Measurements from ENCODE around the gene VPS26C. TPM values are rescaled to one million over a fixed set of nuclear protein-coding genes. Genes with fewer than 3 reads are reported as not detected.

Gene VPS26C
- total RNA-seq, 1 experiment from 2014 or later, result 58.0 TPM

- H3K36me3 Mint-ChIP-seq (ENCODE audit: insufficient read depth in 1 of 3, low read depth in 3 of 3), result peaks cover 2 to 13% (median 7%) of the 10 kb centered on the region in 3 experiments; a peak in 4 of 7 replicates
- Histone ChIP-seq H4K5ac (ENCODE audit: insufficient read length, low read depth, low read length) (no peak overlapping the region), H3K27me3 (ENCODE audit: insufficient read depth, low read length) (no peaks in the 10 kb centered on the region), H4K91ac (ENCODE audit: insufficient read length, low read depth, low read length) (no peak overlapping the region), H4K20me1 (ENCODE audit: control insufficient read depth, insufficient read depth, insufficient read length) (no peaks in the 10 kb centered on the region), H3K4ac (ENCODE audit: low read depth, low read length) (no peak overlapping the region), H3K4me1 (ENCODE audit: insufficient read depth, low read length) (no peaks in the 10 kb centered on the region), H3K9ac (ENCODE audit: extremely low read depth, insufficient read length, low read length) (peak overlapping the region; percentile 85), H2BK5ac (ENCODE audit: insufficient read length, low read length) (no peak overlapping the region), H3T11ph (ENCODE audit: low read length) (no peak overlapping the region), H2BK12ac (ENCODE audit: insufficient read length, low read depth, low read length) (no peak overlapping the region), H2BK120ac (ENCODE audit: low read depth, low read length, poor library complexity, severe bottlenecking) (no peak overlapping the region), H3K27ac (ENCODE audit: insufficient read length, low read depth, low read length) (peak overlapping the region; percentile 29), H3K9me3 (ENCODE audit: control insufficient read depth, low read depth, low read length) (no peaks in the 10 kb centered on the region), H3K23ac (ENCODE audit: insufficient read length, low read depth, low read length) (no peak overlapping the region), H3K56ac (ENCODE audit: insufficient read length, low read depth, low read length) (no peak overlapping the region), H3K79me1 (ENCODE audit: insufficient read depth, low read depth, low read length, poor library complexity, severe bottlenecking) (no peaks in the 10 kb centered on the region), H3K4me2 (ENCODE audit: insufficient read depth, insufficient read length, low read length) (peak overlapping the region; percentile 98), H2AFZ (ENCODE audit: low read length) (no peak overlapping the region), H4K8ac (replicated peaks; ENCODE audit: insufficient read length, low read depth, low read length) (no peak overlapping the region), H3K23me2 (ENCODE audit: insufficient read length, low read depth, low read length, poor library complexity, severe bottlenecking) (peaks cover 9% of the 10 kb centered on the region), H2BK20ac (ENCODE audit: low read depth, low read length, poor library complexity, severe bottlenecking) (no peak overlapping the region), H3K79me2 (ENCODE audit: insufficient read depth, low read length) (peaks cover 26% of the 10 kb centered on the region; the same call in 1 of the 2 replicates), H2BK15ac (ENCODE audit: low read depth, low read length) (no peak overlapping the region), H3K18ac (ENCODE audit: insufficient read length, low read depth, low read length) (peak overlapping the region; percentile 7), H2AK5ac (ENCODE audit: insufficient read length, low read length) (no peak overlapping the region), H3K14ac (ENCODE audit: insufficient read depth, low read length) (0 out of 2 replicates have a peak overlapping the region, but pooled peaks have one; percentile 6)
- H3K4me1 Mint-ChIP-seq, result peaks cover 22 to 23% of the 10 kb centered on the region in 2 experiments
- H3K27ac Mint-ChIP-seq, result peak overlapping the region; percentile 99
- H3K4me3 Mint-ChIP-seq, result peak overlapping the region; percentile 88 to 97
- no peaks in the 10 kb centered on the region for H3K27me3 Mint-ChIP-seq (ENCODE audit: low read depth)
- DNase-seq, result no peak
- WGBS (ENCODE audit: extremely low coverage, insufficient read length, low lambda C conversion rate), result no CpG with 5 or more reads among the region's 39 CpGs
- no peaks in the 10 kb centered on the region for H3K9me3 Mint-ChIP-seq
- no peak for TF ChIP-seq CTCF (conservative IDR thresholded peaks at IDR 0.05)
Measured at GRCh38 chr21:37266515-37267221, 466 bp downstream of the VPS26C start.

Measured in H9 (cell line).